Esophagus muscularis mucosa (tissue), 4 donors: Measurements from ENCODE around the gene SLC30A7. TPM values are rescaled to one million over a fixed set of nuclear protein-coding genes. Genes with fewer than 3 reads are reported as not detected.
"Not testable (repeated sequence)": the region's sequence is repeated elsewhere in the genome, so short reads cannot be mapped to it uniquely, and the experiment has no call there.

Experiments
- DNase-seq: peaks from one replicate; pipeline ENCODE4 v3.0.0-alpha.2; 2017; ENCODE audit errors: extremely low spot score
- H3K27ac ChIP-seq, 4 donors: fragments of 200-600 bp; sonication (generic); replicated peaks in 1 of 4; 1 replicate in 3 of 4; 2 replicates in 1 of 4; pipeline ENCODE4 v1.5.1; 2016 to 2019; ENCODE audit warnings: mild to moderate bottlenecking in 1 of 4
- H3K27me3 ChIP-seq, 4 donors: fragments of 200-600 bp; sonication (generic); one replicate each; pipeline versions ENCODE4 v1.5.1 to v1.6.0; 2016 to 2019
- H3K36me3 ChIP-seq, 4 donors: fragments of 200-600 bp; sonication (generic); one replicate each; pipeline ENCODE4 v1.5.1; 2016 to 2019
- H3K4me1 ChIP-seq, 4 donors: fragments of 200-600 bp; sonication (generic); one replicate each; pipeline ENCODE4 v1.5.1; 2016 to 2019
- H3K4me3 ChIP-seq, 4 donors: fragments of 200-600 bp; sonication (generic); 1 replicate in 2 of 4; 2 replicates in 2 of 4; pipeline ENCODE4 v1.5.1; 2016 to 2019; ENCODE audit warnings: mild to moderate bottlenecking in 4 of 4, moderate library complexity in 1 of 4
- H3K9me3 ChIP-seq, 4 donors: fragments of 200-600 bp; sonication (generic); 1 replicate in 3 of 4; 2 replicates in 1 of 4; pipeline ENCODE4 v1.5.1; 2016 to 2019
- EP300 ChIP-seq: sonication (generic); formaldehyde crosslinking; IDR thresholded peaks from one replicate; pipeline ENCODE4 v1.6.1; 2017; ENCODE audit warnings: antibody characterized with exemption
- POLR2A ChIP-seq: fragments of 450-650 bp; IDR thresholded peaks from one replicate; pipeline ENCODE4 v1.6.1; 2017; ENCODE audit warnings: antibody characterized with exemption, moderate library complexity, mild to moderate bottlenecking, low read depth
- POLR2AphosphoS5 ChIP-seq, 2 donors: sonication (generic); formaldehyde crosslinking; IDR thresholded peaks; one replicate each; pipeline ENCODE4 v1.6.1; 2017; ENCODE audit warnings: antibody characterized with exemption in 2 of 2
- WGBS: methylation state at CpG from one replicate; pipeline ENCODE4 v1.1.5; 2018; 5-methylcytosine and 5-hydroxymethylcytosine counted together
- intact Hi-C: fragments of 100-400 bp; cut with DNase I; formaldehyde crosslinking; loops from one replicate; pipeline ENCODE4 v1.15.1; 2023
- total RNA-seq, 4 donors: library from RNA; depleted of rRNA; stranded (reverse); fragments of >200 nt; gene quantifications; one replicate each; pipeline versions ENCODE4 v1.1.0 to v1.2.1, GENCODE V29; 2016
- TF ChIP-seq, protein P1 (sequence below), 3 experiments: fragments of 200-600 bp in 2 of 3; fragments of 450-650 bp in 1 of 3; sonication (generic) in 2 of 3; IDR thresholded peaks; one replicate each; pipeline ENCODE4 v1.5.1; 2017 to 2019; ENCODE audit warnings: antibody characterized with exemption in 3 of 3, mild to moderate bottlenecking in 2 of 3, moderate library complexity in 1 of 3

The SLC30A7 gene
- total RNA-seq, 4 donors from 2014 or later, result 10.5 to 19.9 (median 13.6) TPM

DNA sequence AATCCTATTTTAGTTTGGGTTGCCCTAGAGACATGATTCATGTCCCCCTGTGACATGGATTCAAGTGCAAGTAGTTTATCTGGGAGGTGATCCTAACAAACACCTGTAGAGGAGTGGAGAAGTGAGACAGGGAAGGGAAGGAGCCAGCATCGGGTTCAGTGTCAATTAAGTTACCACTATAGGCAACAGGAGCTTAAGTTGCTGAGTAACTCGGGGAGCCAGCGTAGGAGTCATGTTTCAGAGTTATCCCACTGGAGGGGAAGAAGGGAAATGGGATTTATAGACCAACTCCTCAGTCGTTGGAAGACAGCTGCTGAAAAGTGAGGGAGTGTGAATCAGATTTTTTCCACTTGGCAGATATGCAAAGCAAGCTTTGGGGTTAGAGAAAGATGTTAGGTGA is 54.9 kb downstream of the SLC30A7 start:
- Histone ChIP-seq H3K4me1 (peaks cover 11 to 52% (median 43%) of the 10 kb centered on the region in 4 donors), H3K27me3 (no peaks in the 10 kb centered on the region), H3K4me3 (no peak overlapping the region), H3K9me3 (no peaks in the 10 kb centered on the region), H3K27ac (peak overlapping the region in 3 of 4 donors; percentile 26 to 48 (median 43)), H3K36me3 (peaks cover 0 to 12% (median 4%) of the 10 kb centered on the region in 4 donors)
- TF ChIP-seq POLR2A, result no peak
- TF ChIP-seq POLR2AphosphoS5 (IDR thresholded peaks at IDR 0.05), result no peak
- TF ChIP-seq, protein P1, sequence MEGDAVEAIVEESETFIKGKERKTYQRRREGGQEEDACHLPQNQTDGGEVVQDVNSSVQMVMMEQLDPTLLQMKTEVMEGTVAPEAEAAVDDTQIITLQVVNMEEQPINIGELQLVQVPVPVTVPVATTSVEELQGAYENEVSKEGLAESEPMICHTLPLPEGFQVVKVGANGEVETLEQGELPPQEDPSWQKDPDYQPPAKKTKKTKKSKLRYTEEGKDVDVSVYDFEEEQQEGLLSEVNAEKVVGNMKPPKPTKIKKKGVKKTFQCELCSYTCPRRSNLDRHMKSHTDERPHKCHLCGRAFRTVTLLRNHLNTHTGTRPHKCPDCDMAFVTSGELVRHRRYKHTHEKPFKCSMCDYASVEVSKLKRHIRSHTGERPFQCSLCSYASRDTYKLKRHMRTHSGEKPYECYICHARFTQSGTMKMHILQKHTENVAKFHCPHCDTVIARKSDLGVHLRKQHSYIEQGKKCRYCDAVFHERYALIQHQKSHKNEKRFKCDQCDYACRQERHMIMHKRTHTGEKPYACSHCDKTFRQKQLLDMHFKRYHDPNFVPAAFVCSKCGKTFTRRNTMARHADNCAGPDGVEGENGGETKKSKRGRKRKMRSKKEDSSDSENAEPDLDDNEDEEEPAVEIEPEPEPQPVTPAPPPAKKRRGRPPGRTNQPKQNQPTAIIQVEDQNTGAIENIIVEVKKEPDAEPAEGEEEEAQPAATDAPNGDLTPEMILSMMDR (IDR thresholded peaks at IDR 0.05), result no peak
- no peak for TF ChIP-seq EP300
- intact Hi-C loops, result no loop called here
- DNase-seq, result no peak
- 41% methylated on average over 4 of the region's 4 CpGs for WGBS

DNA sequence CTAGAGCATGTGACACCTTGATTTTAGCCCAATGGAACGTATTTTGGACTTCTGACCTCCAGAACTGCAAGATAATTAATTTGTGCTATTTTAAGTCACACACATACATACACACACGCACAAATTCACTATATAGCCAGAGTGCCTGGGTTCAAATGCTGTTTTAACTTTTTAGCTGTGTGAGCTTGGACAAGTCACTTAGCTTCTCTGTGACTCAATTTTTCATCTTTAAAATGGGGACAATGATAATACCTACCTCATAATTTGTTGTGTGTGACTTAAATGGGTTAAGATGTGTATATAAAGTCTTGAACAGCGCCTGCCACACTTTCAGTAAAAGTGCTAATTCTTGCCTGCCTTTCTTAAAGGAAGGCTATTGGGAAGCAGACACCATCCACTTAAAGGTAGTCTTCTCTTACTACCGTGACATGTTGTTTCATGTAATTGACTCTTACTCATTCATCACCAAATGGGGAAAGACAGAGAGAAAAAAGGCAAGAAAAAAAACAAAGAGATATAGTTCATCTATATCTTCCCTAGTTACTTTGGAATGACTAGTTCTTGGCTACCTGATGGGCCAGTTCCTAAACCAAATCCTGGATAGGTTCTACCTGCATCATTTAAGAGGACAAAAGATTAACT is 56.3 kb downstream of the SLC30A7 start:
- Histone ChIP-seq H3K27me3 (no peaks in the 10 kb centered on the region), H3K4me1 (peaks cover 11 to 52% (median 43%) of the 10 kb centered on the region in 4 donors), H3K4me3 (no peak overlapping the region), H3K9me3 (no peaks in the 10 kb centered on the region), H3K27ac (no peak overlapping the region), H3K36me3 (peaks cover 0 to 12% (median 3%) of the 10 kb centered on the region in 4 donors)
- no peak for DNase-seq
- TF ChIP-seq POLR2AphosphoS5 (IDR thresholded peaks at IDR 0.05) (no peak), POLR2A (no peak), EP300 (no peak)
- TF ChIP-seq, protein P1 (IDR thresholded peaks at IDR 0.05), result no peak
- 90% methylated on average over 4 of the region's 4 CpGs for WGBS
- intact Hi-C loops, result no loop called here

DNA sequence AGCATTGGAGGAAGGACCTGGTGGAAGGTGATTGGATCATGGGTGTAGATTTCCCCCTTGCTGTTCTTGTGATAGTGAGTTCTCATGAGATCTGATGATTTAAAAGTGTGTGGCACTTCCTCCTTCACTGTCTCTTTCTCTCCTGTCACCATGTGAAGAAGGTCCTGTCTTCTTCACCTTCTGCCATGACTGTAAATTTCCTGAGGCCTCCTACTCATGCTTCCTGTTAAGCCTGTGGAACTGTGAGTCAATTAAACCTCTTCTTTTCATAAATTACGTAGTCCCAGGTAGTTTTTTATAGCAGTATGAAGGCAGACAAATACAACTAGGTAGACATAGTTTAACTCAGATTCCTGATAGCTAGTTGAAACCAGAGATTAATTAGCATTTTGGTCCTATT is 57.1 kb downstream of the SLC30A7 start:
- WGBS, result 67% methylated on average over 1 of the region's 1 CpG
- H3K27ac ChIP-seq, intact Hi-C loops: not testable (repeated sequence)

DNA sequence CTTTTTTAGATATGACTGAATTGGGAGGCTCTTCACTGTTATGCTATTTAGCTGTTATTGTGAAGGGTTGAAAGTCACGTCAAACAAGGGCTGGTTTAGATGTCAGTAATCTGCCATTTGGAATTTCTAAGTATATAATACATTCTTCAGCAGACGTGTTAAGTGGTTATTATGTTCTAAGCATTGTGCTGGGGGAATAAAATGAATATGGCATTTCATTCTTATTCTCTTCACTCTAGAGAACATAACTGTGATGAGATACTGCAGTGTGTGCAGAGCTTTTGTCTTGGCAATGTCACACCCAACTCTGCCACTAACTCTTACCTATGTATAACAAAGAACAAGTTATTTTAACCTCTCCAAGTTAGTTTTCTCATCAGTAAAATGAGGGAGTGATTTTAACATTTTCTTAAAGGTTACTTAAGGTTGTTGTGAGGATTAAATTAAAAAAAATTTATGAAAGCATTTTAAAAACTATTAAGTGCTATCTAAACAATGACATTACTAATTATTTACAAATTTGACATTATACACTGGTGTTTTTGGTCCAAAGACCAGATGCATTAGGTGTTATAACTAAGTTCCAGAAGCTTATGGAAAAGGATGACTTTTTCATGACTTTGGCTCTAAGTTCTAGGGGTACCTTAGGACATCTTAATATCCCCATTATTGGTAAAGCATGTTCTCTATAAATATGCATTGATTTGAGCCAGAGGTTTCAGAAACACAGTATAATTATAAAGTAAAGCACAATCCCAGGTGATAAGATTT is 58.3 kb downstream of the SLC30A7 start:
- Histone ChIP-seq H3K36me3 (peaks cover 0 to 12% (median 3%) of the 10 kb centered on the region in 4 donors), H3K4me1 (peaks cover 8 to 47% (median 39%) of the 10 kb centered on the region in 4 donors), H3K9me3 (no peaks in the 10 kb centered on the region), H3K4me3 (no peak overlapping the region), H3K27ac (no peak overlapping the region), H3K27me3 (no peaks in the 10 kb centered on the region)
- 54% methylated on average over 2 of the region's 2 CpGs for WGBS
- TF ChIP-seq POLR2A (no peak), POLR2AphosphoS5 (IDR thresholded peaks at IDR 0.05) (no peak), EP300 (no peak)
- TF ChIP-seq, protein P1 (IDR thresholded peaks at IDR 0.05), result no peak
- intact Hi-C loops, result no loop called here
- no peak for DNase-seq

More for the DNA sequence above, 57.1 kb downstream of the SLC30A7 start:
- Histone ChIP-seq H3K36me3 (peaks cover 0 to 12% (median 3%) of the 10 kb centered on the region in 4 donors), H3K4me1 (peaks cover 11 to 52% (median 43%) of the 10 kb centered on the region in 4 donors)
- not testable (repeated sequence) for DNase-seq, H3K9me3 ChIP-seq, H3K27me3 ChIP-seq, H3K4me3 ChIP-seq

DNA sequence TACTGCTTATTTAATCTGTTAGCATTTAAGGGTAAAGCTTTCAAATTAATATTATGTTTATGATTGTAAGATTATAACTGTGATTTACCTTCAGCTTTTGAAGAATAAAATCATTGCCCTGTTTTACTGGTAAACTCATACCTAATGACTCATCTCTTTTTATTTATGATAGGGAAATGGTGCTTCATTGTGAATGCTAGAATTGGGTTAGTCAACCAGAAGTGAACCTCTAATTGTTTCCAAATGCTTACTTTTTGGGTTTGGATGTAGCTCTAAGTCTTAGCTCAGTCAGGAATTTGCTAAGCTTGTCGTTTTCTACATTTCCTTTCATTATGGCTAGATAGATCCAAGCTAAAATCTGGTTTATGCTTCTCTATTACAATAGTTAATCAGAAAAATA is 59.4 kb downstream of the SLC30A7 start:
- TF ChIP-seq EP300 (no peak), POLR2A (no peak), POLR2AphosphoS5 (IDR thresholded peaks at IDR 0.05) (no peak)
- TF ChIP-seq, protein P1 (IDR thresholded peaks at IDR 0.05), result no peak
- no peak overlapping the region for H3K27ac ChIP-seq
- peaks cover 0 to 35% (median 27%) of the 10 kb centered on the region in 4 donors for H3K4me1 ChIP-seq
- intact Hi-C loops, result no loop called here
- no peaks in the 10 kb centered on the region for H3K27me3 ChIP-seq
- DNase-seq, result no peak
- 53% methylated on average over 1 of the region's 1 CpG for WGBS
- H3K4me3 ChIP-seq, result no peak overlapping the region
- H3K9me3 ChIP-seq, result no peaks in the 10 kb centered on the region
- peaks cover 0 to 12% (median 2%) of the 10 kb centered on the region in 4 donors for H3K36me3 ChIP-seq
